Head of caudate nucleus (tissue), 42 donors: ENCODE measurements around the gene ADORA2A.

Source experiments
- DNase-seq, 42 donors: peaks; one replicate each; pipeline versions ENCODE4 v3.0.0 to v3.0.0-alpha.2; 2020 to 2021; ENCODE audit warnings: mixed read lengths in 7 of 42
- intact Hi-C: fragments of 100-400 bp; cut with DNase I; formaldehyde crosslinking; loops from one replicate; pipeline ENCODE4 v1.15.0; 2022

Gene ADORA2A

GRCh38 chr22:24401931-24402367 lies 25.4 kb upstream of the ADORA2A start:
- peak in 1 of 42 donors; percentile 14 for DNase-seq
- intact Hi-C loops: no loop called here

GRCh38 chr22:24402460-24403192 lies 24.8 kb upstream of the ADORA2A start:
- DNase-seq: peak in 4 of 42 donors; percentile 26 to 63 (median 50)
- intact Hi-C loops: no loop called here

GRCh38 chr22:24403346-24403745 lies 24.1 kb upstream of the ADORA2A start:
- intact Hi-C loops: no loop called here

GRCh38 chr22:24404561-24405275 lies 22.7 kb upstream of the ADORA2A start:
- intact Hi-C loops: no loop called here
- peak in 1 of 42 donors; percentile 1 for DNase-seq

More at GRCh38 chr22:24403346-24403745, 24.1 kb upstream of the ADORA2A start:
- DNase-seq: no peak

GRCh38 chr22:24405631-24406321 lies 21.6 kb upstream of the ADORA2A start:
- DNase-seq: peak in 1 of 42 donors; percentile 2
- intact Hi-C loops: no loop called here

GRCh38 chr22:24406322-24407277 lies 20.8 kb upstream of the ADORA2A start:
- intact Hi-C loops: no loop called here
- peak in 1 of 42 donors; percentile 10 for DNase-seq

GRCh38 chr22:24407278-24407665 lies 20.1 kb upstream of the ADORA2A start:
- intact Hi-C loops: no loop called here
- peak in 1 of 42 donors; percentile 5 for DNase-seq

- no peak for DNase-seq
- intact Hi-C loops: no loop called here
These were observed 19.5 kb upstream of the ADORA2A start for GRCh38 chr22:24407884-24408283.

- intact Hi-C loops: no loop called here
- DNase-seq: peak in 1 of 42 donors; percentile 10
These were observed 18.8 kb upstream of the ADORA2A start for GRCh38 chr22:24408630-24409029.

- intact Hi-C loops: no loop called here
- DNase-seq: peak in 1 of 42 donors; percentile 6
These were observed 17.7 kb upstream of the ADORA2A start for GRCh38 chr22:24409707-24410106.

GRCh38 chr22:24410110-24410856 lies 17.1 kb upstream of the ADORA2A start:
- intact Hi-C loops: no loop called here
- peak in 1 of 42 donors; percentile 4 for DNase-seq

GRCh38 chr22:24411256-24412004 lies 16.0 kb upstream of the ADORA2A start:
- DNase-seq: peak in 1 of 42 donors; percentile 4
- intact Hi-C loops: no loop called here

- DNase-seq: no peak
- intact Hi-C loops: no loop called here
These were observed 15.1 kb upstream of the ADORA2A start for GRCh38 chr22:24412274-24412673.

- intact Hi-C loops: no loop called here
- no peak for DNase-seq
These were observed 14.1 kb upstream of the ADORA2A start for GRCh38 chr22:24413271-24413670.

- DNase-seq: no peak
- intact Hi-C loops: no loop called here
These were observed 13.5 kb upstream of the ADORA2A start for GRCh38 chr22:24413736-24414385.

GRCh38 chr22:24414523-24414922 lies 12.9 kb upstream of the ADORA2A start:
- no peak for DNase-seq
- intact Hi-C loops: no loop called here
